Measurements from ENCODE around the gene OR6V1. TPM values are rescaled to one million over a fixed set of nuclear protein-coding genes. Genes with fewer than 3 reads are reported as not detected.
"Not testable (repeated sequence)": the region's sequence is repeated elsewhere in the genome, so short reads cannot be mapped to it uniquely, and the experiment has no call there.

OR6V1 gene
- total RNA-seq, 1 donor: not detected

DNA sequence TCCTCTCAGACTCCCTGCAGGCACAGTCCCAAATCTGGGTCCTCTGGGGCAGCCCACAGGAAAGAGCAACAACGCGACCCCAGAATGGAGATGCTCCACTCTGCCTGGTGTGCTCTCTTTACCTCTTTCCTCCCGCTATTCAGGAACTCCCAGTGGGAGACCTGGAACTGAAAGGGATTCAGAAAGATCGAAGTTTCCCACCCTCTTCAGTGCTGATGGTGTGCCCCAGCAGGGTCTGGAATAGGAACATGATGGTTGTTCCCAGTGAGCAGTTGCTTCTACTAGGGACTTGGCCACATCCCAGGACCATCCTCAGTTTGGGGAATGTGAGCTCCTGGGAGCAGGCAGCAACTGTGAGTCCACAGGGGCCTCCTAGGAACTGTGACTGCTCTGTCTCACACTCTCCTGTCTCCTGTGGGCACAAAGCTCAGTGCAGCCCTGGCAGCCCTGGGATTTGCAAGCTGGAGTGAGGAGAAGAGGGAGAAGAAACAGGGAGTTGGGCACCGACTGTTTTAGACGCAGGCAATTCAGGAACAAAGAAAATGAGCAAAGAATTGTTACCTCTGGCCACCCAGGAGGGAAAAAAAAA is 17.9 kb downstream of the OR6V1 start:
- Histone ChIP-seq H3K27me3 (ENCODE audit: insufficient read depth, low read length) (no peaks in the 10 kb centered on the region), H3K4me2 (ENCODE audit: insufficient read depth, low read length) (no peak overlapping the region), H3K79me2 (ENCODE audit: insufficient read depth, low read length) (no peaks in the 10 kb centered on the region), H3K4me1 (ENCODE audit: insufficient read depth, low read length) (no peaks in the 10 kb centered on the region), H3K27ac (ENCODE audit: low read depth, low read length) (no peak overlapping the region), H3K9me3 (ENCODE audit: low read depth, low read length) (no peaks in the 10 kb centered on the region), H4K20me1 (ENCODE audit: insufficient read depth, low read length) (no peaks in the 10 kb centered on the region), H3K36me3 (ENCODE audit: insufficient read depth, low read length) (no peaks in the 10 kb centered on the region), H3K4me3 (ENCODE audit: insufficient read depth, low read length) (no peak overlapping the region), H2AFZ (ENCODE audit: low read length) (no peak overlapping the region)
- no peak for DNase-seq (ENCODE audit: insufficient read length, low spot score, missing footprints)
- TF ChIP-seq, protein P1, sequence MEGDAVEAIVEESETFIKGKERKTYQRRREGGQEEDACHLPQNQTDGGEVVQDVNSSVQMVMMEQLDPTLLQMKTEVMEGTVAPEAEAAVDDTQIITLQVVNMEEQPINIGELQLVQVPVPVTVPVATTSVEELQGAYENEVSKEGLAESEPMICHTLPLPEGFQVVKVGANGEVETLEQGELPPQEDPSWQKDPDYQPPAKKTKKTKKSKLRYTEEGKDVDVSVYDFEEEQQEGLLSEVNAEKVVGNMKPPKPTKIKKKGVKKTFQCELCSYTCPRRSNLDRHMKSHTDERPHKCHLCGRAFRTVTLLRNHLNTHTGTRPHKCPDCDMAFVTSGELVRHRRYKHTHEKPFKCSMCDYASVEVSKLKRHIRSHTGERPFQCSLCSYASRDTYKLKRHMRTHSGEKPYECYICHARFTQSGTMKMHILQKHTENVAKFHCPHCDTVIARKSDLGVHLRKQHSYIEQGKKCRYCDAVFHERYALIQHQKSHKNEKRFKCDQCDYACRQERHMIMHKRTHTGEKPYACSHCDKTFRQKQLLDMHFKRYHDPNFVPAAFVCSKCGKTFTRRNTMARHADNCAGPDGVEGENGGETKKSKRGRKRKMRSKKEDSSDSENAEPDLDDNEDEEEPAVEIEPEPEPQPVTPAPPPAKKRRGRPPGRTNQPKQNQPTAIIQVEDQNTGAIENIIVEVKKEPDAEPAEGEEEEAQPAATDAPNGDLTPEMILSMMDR (IDR thresholded peaks at IDR 0.05; ENCODE audit: extremely low read depth, low read depth, low read length): no peak

DNA sequence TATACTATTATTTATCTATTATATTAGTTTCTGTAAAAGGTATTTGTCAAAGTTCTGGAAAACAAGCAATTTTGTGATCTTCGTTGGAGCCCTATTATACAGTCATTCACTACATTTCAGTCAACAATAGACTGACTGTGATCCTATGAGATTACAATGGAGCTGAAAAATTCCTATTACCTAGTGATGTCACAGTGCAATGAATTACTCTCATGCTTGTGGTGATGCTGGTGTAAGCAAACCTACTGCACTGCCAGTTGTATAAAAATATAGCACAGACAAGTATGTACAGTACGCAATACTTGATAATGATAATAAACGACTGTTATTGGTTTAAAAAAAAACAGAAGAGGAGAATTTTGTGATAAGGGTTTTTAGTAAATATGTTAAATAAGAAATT is 21.4 kb downstream of the OR6V1 start:
- Histone ChIP-seq H3K9me3 (ENCODE audit: low read depth, low read length) (no peaks in the 10 kb centered on the region), H3K4me1 (ENCODE audit: insufficient read depth, low read length) (no peaks in the 10 kb centered on the region), H3K4me3 (ENCODE audit: insufficient read depth, low read length) (no peak overlapping the region), H2AFZ (ENCODE audit: low read length) (no peak overlapping the region), H3K27me3 (ENCODE audit: insufficient read depth, low read length) (no peaks in the 10 kb centered on the region), H3K79me2 (ENCODE audit: insufficient read depth, low read length) (no peaks in the 10 kb centered on the region), H3K36me3 (ENCODE audit: insufficient read depth, low read length) (no peaks in the 10 kb centered on the region), H3K27ac (ENCODE audit: low read depth, low read length) (no peak overlapping the region), H3K4me2 (ENCODE audit: insufficient read depth, low read length) (no peak overlapping the region), H4K20me1 (ENCODE audit: insufficient read depth, low read length) (no peaks in the 10 kb centered on the region)
- TF ChIP-seq, protein P1 (IDR thresholded peaks at IDR 0.05; ENCODE audit: extremely low read depth, low read depth, low read length): no peak
- no peak for DNase-seq (ENCODE audit: insufficient read length, low spot score, missing footprints)

DNA sequence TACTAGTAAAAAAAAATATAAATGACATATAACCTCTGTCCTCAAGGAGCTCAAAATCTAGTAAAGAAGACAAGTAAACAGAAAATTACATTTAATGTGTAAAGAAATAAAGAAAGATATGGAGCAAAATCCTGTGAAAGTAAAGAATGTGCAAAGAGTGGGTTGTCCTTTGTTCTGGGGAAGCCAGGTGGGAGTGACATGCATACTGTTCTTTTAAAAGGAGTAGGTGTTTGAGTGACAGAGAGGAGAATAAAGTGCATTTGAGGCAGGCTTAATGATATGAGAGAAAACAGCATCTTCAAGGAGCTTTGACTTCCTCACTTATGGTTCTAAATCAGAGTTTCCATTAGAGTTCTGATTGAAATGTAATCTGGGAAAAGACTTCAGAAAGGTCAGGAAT is 22.0 kb downstream of the OR6V1 start:
- H3K27me3 ChIP-seq (ENCODE audit: insufficient read depth, low read length): no peaks in the 10 kb centered on the region
- H3K4me1 ChIP-seq (ENCODE audit: insufficient read depth, low read length): no peaks in the 10 kb centered on the region
- DNase-seq (ENCODE audit: insufficient read length, low spot score, missing footprints): no peak
- TF ChIP-seq, protein P1 (IDR thresholded peaks at IDR 0.05; ENCODE audit: extremely low read depth, low read depth, low read length): no peak
- H3K36me3 ChIP-seq (ENCODE audit: insufficient read depth, low read length): no peaks in the 10 kb centered on the region
- H2AFZ ChIP-seq (ENCODE audit: low read length): no peak overlapping the region
- H3K4me3 ChIP-seq (ENCODE audit: insufficient read depth, low read length): no peak overlapping the region
- no peak overlapping the region for H3K4me2 ChIP-seq (ENCODE audit: insufficient read depth, low read length)
- H3K9me3 ChIP-seq (ENCODE audit: low read depth, low read length): no peaks in the 10 kb centered on the region
- no peaks in the 10 kb centered on the region for H4K20me1 ChIP-seq (ENCODE audit: insufficient read depth, low read length)
- H3K27ac ChIP-seq (ENCODE audit: low read depth, low read length): no peak overlapping the region
- no peaks in the 10 kb centered on the region for H3K79me2 ChIP-seq (ENCODE audit: insufficient read depth, low read length)

DNA sequence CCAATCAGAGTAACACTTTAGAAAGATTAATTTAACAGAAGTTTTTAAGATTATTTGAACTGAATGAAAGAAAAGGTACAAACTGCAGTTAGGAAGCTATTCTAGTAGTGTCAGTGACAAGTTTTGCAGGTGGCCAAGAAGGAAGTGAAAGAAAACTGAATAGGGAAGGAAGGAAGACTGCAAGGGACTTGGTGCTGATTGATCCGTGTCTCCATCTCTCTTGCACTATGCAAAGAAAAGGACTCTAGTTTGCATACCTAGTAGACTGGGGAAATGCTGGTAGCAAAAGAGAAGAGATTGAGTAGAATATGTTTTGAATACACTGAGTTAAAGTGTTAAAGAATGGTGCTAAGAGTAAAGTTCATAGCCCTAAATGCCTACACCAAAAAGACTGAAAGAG is 33.0 kb downstream of the OR6V1 start:
- TF ChIP-seq, protein P1 (IDR thresholded peaks at IDR 0.05; ENCODE audit: extremely low read depth, low read depth, low read length): no peak

DNA sequence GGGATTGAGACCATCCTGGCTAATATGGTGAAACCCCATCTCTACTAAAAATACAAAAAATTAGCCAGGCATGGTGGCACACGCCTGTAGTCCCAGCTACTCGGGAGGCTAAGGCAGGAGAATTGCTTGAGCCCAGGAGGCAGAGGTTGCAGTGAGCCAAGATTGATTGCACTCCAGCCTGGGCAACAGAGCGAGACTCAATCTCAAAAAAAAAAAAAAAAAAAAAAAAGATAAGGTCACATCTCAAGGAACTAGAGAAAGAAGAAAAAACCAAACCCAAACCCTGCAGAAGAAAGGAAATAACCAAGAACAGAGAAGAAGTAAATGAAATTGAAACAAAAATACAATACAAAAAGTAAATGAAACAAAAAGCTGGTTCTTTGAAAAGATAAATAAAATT is 33.5 kb downstream of the OR6V1 start:
- H2AFZ ChIP-seq (ENCODE audit: low read length); H3K79me2 ChIP-seq (ENCODE audit: insufficient read depth, low read length); H3K27me3 ChIP-seq (ENCODE audit: insufficient read depth, low read length); H3K9me3 ChIP-seq (ENCODE audit: low read depth, low read length); H3K4me2 ChIP-seq (ENCODE audit: insufficient read depth, low read length); H3K36me3 ChIP-seq (ENCODE audit: insufficient read depth, low read length); H3K4me1 ChIP-seq (ENCODE audit: insufficient read depth, low read length); H3K27ac ChIP-seq (ENCODE audit: low read depth, low read length); DNase-seq (ENCODE audit: insufficient read length, low spot score, missing footprints); H3K4me3 ChIP-seq (ENCODE audit: insufficient read depth, low read length); H4K20me1 ChIP-seq (ENCODE audit: insufficient read depth, low read length): not testable (repeated sequence)

More for the DNA sequence above, 33.0 kb downstream of the OR6V1 start:
- no peak for DNase-seq (ENCODE audit: insufficient read length, low spot score, missing footprints)
- H4K20me1 ChIP-seq (ENCODE audit: insufficient read depth, low read length): no peaks in the 10 kb centered on the region
- no peaks in the 10 kb centered on the region for H3K9me3 ChIP-seq (ENCODE audit: low read depth, low read length)
- no peak overlapping the region for H3K4me3 ChIP-seq (ENCODE audit: insufficient read depth, low read length)
- H3K4me2 ChIP-seq (ENCODE audit: insufficient read depth, low read length): no peak overlapping the region
- no peaks in the 10 kb centered on the region for H3K36me3 ChIP-seq (ENCODE audit: insufficient read depth, low read length)
- no peak overlapping the region for H2AFZ ChIP-seq (ENCODE audit: low read length)
- no peaks in the 10 kb centered on the region for H3K4me1 ChIP-seq (ENCODE audit: insufficient read depth, low read length)
- H3K27ac ChIP-seq (ENCODE audit: low read depth, low read length): no peak overlapping the region
- H3K79me2 ChIP-seq (ENCODE audit: insufficient read depth, low read length): no peaks in the 10 kb centered on the region
- no peaks in the 10 kb centered on the region for H3K27me3 ChIP-seq (ENCODE audit: insufficient read depth, low read length)

DNA sequence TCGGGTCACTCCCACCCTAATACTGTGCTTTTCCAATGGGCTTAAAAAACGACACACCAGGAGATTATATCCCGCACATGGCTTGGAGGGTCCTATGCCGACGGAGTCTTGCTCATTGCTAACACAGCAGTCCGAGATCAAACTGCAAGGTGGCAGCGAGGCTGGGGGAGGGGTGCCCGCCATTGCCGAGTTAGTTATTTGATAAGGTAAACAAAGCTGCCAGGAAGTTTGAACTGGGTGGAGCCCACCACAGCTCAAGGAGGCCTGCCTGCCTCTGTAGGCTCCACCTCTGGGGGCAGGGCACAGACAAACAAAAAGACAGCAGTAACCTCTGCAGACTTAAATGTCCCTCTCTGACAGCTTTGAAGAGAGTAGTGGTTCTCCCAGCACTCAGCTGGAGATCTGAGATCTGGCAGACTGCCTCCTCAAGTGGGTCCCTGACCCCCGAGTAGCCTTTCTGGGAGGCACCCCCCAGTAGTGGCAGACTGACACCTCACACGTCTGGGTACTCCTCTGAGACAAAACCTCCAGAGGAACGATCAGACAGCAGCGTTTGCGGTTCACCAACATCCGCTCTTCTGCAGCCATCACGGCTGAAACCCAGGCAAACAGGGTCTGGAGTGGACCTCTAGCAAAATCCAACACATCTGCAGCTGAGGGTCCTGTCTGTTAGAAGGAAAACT is 36.5 kb downstream of the OR6V1 start:
- H3K4me2 ChIP-seq (ENCODE audit: insufficient read depth, low read length); H3K27me3 ChIP-seq (ENCODE audit: insufficient read depth, low read length); H4K20me1 ChIP-seq (ENCODE audit: insufficient read depth, low read length); DNase-seq (ENCODE audit: insufficient read length, low spot score, missing footprints); H3K36me3 ChIP-seq (ENCODE audit: insufficient read depth, low read length); H3K4me3 ChIP-seq (ENCODE audit: insufficient read depth, low read length); H3K27ac ChIP-seq (ENCODE audit: low read depth, low read length); H3K9me3 ChIP-seq (ENCODE audit: low read depth, low read length); H3K79me2 ChIP-seq (ENCODE audit: insufficient read depth, low read length); H3K4me1 ChIP-seq (ENCODE audit: insufficient read depth, low read length); H2AFZ ChIP-seq (ENCODE audit: low read length): not testable (repeated sequence)
